HG03108 (cell line): ENCODE data around the gene GPR137B.
A peak's percentile ranks its signal among the peaks of the same experiment; 100 is the strongest.
"Not testable (repeated sequence)": the region's sequence is repeated elsewhere in the genome, so short reads cannot be mapped to it uniquely, and the experiment has no call there.

Source experiments
- ATAC-seq: cut with Tn5 transposase; IDR thresholded peaks from one replicate; pipeline ENCODE4 v1.9.1; 2021; ENCODE audit warnings: moderate library complexity; ENCODE audit not compliant: unreplicated experiment

GPR137B gene

DNA sequence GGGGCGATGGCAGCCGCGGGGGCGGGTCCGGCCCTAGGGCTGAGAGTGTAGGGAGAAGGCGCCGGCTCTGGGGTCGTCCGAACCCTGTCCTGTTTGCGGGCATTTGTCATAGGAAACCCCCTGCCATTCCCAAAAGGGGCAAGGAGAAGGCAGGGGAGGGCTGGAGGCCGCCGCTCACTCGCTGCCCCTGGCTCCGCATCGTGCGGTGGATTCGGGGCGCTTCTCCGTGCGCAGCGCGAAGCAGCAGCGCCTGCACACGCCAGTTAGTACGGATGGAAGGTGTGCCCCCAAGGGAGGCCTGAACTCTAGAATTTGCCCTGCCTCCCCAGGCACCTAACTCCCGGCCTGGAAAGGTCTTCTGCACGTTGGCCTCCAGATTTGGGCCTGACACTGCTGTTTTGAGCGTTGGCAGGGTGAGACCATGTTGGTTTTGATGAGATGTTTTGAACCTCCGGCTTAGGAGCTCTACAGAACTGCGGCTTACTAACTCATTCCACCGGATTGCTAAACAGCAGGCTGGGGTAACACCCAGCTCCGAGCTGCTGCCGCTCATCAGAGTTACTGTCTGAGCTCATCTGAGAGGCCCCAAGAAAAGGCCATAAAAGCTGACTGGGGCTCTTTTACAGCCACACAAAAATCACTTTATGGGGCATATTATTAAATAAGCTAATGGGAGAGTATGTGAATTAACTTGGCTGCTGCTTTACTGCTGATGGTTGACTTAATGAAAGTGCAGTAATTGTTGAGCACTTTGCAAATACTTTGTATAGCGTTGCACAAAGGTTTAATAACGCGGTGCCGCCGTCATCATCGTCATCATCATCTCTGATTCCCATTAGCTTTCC is 987 bp downstream of the GPR137B start:
- ATAC-seq: peak; percentile 22

DNA sequence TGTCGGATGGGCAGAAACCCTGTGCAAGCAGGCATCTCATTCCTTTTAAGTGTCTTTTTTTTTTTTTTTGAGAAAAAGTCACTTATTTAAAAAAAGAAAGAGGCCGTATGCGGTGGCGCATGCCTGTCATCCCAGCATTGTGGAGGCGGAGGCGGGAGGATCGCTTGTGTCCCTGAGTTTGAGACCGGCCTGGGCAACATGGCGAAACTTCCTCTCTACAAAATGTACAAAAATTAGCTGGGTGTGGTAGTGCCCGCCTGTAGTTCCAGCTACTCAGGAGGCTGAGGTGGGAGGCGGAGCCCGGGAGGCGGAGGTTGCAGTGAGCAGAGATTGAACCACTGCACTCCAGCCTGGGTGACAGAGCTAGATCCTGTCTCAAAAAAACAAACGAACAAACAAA is 1.7 kb downstream of the GPR137B start:
- ATAC-seq: no peak

DNA sequence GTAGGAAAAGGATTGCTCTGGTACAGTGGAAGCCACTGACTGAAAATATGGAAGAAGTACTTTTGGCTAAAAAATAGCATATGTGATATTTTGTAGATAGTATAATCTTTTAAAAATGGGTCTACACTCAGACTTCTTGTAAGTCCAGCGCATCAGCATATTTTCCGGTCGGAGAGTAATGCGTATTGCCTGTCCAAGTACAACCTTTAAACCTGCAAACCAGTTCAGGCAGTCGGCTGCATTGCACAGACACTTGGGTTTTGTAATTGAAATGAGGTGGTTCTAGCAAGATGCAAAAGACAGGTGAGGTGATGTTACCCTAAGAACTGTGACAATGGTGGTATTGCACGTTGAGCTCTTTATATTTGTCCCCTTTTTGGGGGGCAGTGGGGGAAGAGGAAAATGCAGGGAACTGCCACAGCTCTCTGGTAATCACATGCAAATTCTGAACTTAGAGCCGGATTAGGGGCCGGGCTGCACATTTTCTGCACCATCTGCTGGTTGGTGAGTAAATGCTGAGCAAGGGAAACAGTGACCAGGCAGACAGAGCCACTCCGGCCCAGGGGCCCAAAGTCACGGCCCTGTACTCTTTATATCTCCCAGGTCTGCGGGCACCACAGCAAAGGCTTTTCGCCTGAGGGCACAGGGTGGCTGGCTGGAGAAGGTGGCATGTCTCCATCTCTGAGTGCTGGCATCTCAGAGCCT is 2.3 kb downstream of the GPR137B start:
- ATAC-seq: no peak

DNA sequence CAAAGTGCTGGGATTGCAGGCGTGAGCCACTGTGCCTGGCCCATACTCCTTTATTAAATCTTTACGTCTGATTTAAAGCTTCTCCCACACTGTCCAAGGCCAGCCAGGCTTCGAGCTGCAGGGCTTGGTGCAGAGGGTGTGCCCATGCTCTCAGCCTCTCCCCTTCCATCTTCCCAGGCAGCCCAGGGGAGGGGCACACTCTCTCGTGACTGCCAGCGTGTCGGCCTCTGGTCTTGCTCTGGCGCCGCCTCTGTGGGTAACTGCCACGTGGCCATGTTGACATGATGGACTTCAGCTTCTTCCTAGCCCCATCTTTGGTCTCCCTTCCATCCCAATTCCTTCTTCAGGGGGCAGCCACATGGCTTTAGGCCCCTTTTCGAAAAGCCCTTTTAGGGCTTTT is 4.7 kb downstream of the GPR137B start:
- ATAC-seq: no peak

DNA sequence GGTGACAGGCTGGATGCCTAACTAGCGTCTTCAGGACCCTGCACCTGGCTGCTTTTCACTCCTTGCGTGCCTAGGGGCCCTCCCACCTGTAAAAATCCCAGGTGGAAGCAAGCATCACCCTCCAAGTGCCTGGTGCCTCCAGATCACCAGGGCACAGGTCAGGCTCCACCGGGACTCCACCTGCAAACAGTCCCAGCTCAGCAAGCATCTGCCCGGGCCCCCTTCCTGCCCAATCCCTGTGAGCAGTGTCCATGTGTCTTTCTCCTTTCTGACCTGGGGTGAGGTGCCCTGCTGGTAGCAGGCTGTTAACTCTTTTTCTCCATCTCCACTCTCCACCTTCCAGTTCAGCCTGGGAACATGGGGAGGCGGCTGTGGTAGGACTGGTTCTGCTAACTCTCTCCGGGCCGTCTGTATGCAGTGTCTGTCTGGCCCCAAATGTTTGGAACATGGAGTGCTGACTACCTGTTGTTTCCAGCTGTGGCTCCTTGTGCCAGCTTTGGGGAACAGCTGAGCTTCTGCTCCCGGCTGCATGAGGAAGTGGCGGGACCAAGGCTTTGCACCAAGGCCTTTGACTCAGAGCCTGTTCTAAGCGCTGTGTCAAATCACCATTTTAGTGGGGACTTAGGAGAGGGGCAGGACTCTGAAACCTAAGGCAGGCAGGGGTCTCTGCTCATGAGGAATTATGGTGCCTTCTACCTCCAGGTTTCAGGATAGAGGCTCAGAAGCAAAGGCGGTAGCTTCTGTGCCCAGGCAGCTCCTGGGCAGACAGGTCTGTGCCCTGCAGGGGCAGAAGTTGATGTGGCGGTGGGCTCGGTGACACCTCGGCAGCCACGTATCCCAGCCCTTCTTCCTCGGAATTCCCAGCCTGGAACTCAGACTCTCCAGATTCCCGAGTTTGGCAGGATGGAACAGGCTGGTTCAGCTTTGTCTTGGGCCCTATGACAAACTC is 5.5 kb downstream of the GPR137B start:
- no peak for ATAC-seq

DNA sequence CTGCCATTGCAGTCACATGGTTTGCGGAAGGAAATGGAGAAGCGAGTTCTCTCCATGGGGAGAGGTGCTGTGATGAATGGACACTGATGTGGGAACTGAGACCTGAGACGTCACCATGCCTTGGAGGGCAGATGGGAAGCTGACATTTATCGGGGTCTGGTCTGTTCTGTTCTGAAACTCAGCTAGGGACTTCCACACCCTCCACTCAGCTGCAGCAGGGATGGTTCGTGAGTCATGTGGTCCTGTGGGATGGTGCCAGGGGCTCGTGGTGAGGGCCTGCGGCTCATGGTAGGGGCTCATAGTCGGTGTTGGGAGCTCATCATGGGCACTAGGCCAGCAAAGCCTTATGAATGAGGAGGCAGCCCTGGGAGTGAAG is 6.1 kb downstream of the GPR137B start:
- no peak for ATAC-seq

DNA sequence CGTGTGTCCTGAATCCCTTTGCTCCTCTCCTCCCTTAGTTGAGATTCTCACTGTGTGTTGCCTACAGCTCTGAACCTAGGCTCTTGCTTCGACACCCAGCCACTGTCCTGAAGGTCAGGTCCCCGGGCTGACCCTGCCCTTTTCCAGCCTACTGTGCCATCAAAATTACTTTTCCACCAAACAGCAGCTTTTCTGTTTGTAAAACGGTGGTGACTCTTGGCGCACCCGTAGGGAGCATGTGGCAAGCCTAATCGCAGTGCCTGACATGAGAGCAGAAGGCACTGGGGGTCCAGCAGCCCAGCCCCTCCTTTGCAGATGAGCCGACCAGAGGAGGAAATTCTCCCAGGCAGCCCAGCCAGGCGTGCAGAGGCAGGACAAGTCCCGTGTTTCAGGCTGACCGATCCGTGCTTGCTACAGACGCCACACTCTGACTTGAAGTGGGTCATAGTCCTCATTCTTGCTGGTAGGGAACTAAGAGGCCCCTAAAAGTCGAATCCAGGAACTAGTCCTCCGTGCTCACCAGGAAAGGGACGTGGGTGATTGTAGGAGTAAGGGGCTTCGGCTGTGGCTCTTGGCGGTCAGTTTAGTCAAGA is 6.8 kb downstream of the GPR137B start:
- ATAC-seq: no peak

DNA sequence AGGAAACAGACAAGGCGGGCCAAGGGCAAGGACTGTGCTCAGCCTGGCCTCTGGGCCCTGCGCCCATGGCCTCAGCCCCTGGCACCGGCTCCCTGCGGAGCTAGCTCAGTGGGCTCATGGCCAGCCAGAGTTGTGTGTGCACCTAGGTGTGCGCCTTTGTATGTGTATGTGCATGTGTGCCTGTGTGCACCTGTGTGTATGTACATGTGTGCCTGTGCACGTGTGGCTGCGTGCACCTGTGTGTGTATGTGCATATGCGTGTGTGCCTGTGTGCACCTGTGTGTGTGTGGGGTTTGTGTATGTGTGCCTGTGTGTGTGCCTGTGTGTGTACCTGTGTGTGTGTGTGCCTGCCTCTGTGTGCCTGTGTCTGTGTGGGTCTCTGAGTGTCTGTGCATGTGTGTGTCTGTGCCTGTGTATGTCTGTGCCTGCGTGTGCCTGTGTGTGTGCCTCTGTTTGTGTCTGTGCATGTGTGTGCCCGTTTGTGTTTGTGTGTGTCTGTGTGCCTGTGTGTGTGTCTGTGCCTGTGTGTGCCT is 7.4 kb downstream of the GPR137B start:
- no peak for ATAC-seq

DNA sequence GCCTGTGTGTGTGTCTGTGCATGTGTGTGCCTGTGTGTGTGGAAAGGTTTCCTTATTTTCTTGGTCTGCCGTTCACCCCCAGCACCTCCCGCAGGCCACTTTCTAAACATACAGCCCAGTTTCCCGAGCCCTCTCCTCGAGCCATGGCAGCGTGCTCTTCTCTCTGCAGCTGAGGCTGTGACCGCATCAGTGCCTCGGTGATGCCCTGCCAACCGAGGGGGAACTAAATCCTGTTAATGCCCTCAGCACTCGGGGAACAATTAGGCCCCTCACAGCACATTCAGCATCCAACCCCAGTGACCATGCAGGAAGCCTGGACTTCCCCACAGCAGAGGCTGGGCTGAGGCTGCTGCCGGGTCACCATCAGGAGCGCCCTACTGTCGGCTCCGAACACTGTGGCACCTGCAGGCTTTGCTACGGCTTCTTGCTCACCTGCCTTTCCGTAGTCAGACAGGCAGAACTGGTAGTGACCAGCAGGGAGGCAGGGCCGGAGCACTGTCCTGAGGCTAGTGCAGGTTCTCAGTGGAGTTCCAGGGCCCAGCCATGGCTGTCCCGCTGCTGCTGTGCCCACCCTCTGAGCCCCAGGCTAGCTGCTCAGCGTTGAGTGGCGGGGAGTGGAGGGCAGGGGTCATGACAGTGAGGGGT is 8.1 kb downstream of the GPR137B start:
- ATAC-seq: no peak

DNA sequence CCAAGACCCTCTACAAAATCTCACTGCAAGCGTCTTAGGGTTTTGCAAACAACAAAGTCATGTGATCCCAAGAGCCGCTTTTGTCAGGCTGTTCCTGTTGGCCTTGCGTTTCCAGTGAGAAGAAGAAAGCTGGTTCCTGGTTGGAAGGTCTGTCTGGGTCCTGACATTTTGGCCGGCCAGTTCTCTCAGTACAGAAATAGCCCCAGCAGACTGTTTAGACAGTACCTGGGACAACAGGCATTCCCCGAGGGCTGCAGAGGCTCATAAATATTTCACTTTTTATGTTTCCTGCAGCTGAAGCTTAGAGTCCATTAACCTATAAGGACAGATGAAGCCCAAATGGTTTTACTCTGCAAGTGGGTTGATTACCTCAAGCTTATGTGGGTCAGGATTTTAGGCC is 8.6 kb downstream of the GPR137B start:
- no peak for ATAC-seq

DNA sequence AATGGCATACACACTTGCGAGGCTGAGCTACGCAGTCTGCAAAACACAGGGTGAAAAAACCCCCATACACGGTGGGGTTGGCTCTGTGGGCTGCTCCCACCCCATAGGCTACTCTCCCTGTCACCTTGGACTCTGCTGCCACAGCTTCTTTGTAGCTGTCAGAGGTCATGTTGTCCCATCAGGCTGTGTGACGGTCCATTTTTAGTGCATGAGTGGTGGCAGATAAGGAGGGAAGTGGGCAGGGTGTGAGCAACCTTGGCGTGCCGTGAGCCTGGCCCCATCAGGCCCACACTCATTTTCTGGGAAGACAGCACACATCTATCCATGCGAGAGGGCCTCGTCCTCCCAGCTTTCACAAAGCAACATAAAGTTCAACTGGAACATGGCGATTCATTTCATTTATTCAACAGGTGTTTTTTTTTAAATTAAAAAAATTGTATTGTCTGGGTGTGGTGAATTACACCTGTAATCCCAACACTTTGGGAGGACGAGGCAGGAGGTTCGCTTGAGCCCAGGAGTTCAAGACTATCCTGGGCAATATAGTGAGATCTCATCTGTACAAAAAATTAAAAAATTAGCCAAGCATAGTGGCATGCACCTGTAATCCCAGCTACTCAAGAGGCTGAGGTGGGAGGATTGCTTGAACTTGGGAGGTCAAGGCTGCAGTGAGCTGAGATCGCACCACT is 9.5 kb downstream of the GPR137B start:
- ATAC-seq: no peak

DNA sequence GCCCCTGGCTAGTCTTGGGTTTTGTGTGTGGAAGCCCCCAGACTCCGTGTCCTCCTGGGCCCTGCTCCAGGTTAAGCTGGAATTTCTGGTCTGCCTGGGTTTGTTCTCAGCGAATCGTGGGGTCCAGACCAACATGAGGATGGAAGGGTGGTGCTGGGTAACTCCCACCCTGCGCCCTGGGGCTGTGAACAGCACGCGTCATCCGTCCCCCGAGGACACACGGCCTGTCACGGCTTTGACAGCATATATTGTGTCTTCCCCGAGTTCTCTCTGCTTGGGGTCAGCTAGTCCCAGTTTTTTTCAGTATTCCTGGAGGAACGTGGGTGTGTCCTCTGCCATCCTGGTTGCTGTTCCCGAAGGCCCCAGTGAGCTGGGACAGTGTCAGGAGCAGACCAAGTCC is 11.8 kb downstream of the GPR137B start:
- no peak for ATAC-seq

DNA sequence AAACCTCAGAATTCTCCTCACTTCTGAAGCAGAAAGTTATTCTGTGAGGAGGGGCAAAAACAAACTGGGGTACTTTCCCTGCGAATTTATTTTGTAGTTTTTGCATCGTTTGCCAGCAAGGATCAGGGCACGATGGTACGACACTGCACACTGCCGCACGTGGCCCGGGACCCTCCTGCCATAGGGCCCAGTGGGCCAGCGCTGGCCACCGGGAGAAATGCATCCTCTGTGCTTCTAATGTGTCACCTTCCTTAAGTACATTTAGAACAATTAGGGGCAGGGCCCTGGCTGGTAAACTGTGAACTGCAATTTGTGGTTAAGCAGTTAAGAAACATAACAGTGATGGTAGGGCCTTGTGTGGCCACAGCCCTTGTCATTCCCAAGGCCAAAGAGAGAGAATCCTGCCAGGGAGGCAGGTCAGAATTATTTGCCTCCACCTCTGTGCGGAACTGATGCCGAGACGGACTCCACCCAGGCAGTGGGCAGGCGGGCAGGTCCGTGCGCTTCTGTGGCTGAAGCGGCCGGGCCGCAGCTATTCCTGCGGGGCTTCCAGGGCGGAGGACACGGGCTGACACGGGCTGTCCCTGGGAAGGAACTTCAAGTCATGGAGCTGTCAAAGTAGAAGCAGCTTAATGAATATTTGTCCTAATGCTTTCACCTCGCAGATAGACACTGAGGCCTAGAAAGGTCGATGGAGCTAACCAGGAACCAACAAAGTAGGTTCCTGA is 12.5 kb downstream of the GPR137B start:
- ATAC-seq: no peak

DNA sequence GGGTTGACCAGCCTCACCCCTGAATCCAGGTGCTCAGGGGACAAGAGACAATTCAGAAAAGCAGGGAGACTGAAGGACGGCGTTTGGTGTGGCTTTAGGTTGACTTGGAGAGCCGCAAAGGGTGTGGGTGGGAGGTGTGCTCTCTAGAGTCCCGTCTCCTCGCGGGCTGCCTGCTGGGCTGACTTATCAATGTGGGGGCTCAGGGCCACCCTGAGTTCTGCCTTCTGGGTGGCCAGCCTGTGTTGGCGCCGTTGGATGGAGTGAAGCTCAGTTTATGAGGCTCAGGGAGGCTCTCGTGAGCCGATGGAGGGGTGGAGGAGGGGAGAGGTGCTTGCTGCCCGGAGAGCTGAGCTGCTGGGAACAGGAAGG is 13.0 kb downstream of the GPR137B start:
- ATAC-seq: no peak

DNA sequence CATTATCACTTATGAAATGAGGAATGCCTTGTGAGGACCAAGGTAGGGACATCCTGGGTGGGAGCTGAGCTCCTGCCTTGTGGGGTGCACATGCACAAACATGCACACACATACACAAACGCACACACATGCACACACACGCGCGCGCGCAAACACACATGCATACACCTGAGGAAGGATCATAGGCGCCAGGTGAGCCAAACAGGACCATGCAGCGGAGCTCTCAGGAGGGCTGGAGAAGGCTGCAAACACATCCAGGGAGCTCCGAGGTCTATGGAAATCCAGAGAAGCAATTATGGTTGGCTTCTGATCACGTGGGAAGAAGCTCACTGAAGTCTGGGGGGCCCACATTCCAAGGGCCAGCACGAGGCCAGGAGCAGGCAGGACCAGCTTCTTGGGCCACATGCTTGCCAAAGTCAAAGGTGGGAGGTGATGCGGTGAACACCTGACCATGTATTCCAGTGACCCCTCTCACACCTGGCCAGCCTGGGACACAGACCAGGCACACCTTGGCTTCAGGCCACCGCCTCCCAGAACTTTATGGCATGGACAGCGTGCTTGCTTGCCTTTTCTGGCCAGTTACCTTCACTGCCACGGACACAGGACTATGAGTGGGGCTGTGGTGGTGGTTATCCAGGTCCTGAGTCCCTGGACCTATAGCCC is 13.6 kb downstream of the GPR137B start:
- ATAC-seq: no peak

DNA sequence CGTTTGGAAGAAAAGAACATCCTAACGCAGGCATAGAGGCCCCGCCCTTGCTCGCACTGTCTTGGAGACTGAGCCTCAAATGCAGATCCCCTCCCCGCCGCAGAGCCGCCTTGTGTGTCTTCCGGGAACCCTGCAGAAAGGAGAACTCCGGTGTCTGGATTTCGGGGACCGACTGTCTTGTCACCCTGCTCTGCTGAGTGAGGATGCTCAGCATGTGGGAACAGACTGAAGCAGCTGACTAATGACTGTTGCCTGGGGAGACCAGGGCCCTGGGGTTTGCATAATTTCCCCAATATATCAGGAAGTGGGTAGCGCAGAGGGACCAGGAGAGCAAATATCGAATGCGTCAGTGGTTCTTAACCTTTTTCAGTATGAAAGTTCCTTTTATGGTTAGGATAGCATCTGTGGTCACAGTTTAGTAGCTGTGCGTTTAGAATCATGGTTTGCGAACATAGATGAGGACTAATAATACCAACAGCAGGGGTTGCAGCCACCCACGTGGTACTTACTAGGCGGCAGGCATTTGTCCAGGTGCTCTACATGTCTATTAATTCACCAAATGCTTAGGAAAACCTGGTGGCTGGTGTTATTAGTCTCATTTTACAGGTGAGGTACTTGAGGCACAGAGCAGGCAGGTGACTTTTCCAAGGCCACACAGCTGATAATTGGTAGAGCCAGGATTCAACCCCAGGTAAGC is 14.3 kb downstream of the GPR137B start:
- ATAC-seq: peak; percentile 75

DNA sequence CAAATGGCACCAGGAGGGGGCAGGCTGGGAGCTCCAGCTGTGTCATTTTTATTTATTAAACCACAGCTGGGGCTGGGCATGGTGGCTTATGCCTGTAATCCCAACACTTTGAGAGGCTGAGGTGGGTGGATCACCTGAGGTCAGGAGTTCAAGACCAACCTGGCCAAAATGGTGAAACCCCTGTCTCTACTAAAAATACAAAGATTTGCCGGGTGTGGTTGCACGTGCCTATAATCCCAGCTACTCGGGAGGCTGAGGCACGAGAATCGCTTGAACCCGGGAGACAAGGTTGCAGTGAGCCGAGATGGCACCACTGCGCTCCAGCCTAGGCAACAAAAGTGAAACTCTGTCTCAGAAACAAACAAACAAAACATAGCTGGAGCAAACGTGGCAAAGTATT is 15.7 kb downstream of the GPR137B start:
- not testable (repeated sequence) for ATAC-seq

DNA sequence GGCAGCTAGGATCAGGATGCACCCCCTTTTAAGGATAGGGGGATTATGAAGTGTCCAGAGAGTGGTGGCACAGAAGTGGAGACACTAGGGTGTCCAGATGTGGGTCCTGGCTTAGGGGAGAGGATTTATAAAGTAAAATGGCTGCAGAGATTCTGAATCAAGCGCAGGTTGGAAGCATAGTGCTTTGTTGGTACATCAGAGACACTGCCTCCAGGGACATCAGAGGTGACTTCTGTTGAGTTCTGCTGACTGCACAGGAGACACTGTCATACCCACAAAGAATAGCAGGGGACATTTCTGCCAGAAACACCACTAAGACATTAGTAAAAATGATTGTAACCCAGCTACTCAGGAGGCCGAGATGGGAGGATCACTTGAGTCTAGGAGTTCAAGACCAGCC is 16.4 kb downstream of the GPR137B start:
- no peak for ATAC-seq
